HepG2 (cell line): ENCODE measurements around the gene NEAT1. TPM values are rescaled to one million over a fixed set of nuclear protein-coding genes. Genes with fewer than 3 reads are reported as not detected.

Experiments used
- AGO2 ChIP-seq: fragments of 200-400 bp; formaldehyde crosslinking; optimal IDR thresholded peaks from 2 replicates; pipeline ENCODE3; 2017; ENCODE audit warnings: mild to moderate bottlenecking, low read depth, low read length, moderate library complexity
- ETV5 ChIP-seq: IDR thresholded peaks from 2 replicates; pipeline ENCODE4 v1.6.1; 2018; ENCODE audit warnings: missing biosample characterization, missing genetic modification reagents, inconsistent platforms, borderline replicate concordance
- FOXK1 ChIP-seq: sonication (generic); formaldehyde crosslinking; IDR thresholded peaks from 2 replicates; pipeline ENCODE4 v1.4.0; 2020; ENCODE audit warnings: low read depth, missing genetic modification reagents, borderline replicate concordance
- HNRNPH1 ChIP-seq: fragments of 200-400 bp; formaldehyde crosslinking; optimal IDR thresholded peaks from 2 replicates; pipeline ENCODE3; 2017; ENCODE audit warnings: mild to moderate bottlenecking, low read depth, low read length
- IKZF1 ChIP-seq: fragments of 450-650 bp; IDR thresholded peaks from 2 replicates; pipeline ENCODE4 v1.7.1; 2016
- KDM2A ChIP-seq: sonication (generic); formaldehyde crosslinking; IDR thresholded peaks from 2 replicates; pipeline ENCODE4 v1.4.0; 2020; ENCODE audit warnings: low read depth, missing genetic modification reagents, borderline replicate concordance
- KDM5B ChIP-seq: sonication (generic); formaldehyde crosslinking; IDR thresholded peaks from 2 replicates; pipeline ENCODE4 v1.4.0; 2020; ENCODE audit warnings: missing genetic modification reagents, mild to moderate bottlenecking, borderline replicate concordance
- MBNL3 ChIP-seq: fragments of 250-450 bp; sonication (Bioruptor Pico); conservative IDR thresholded peaks from 2 replicates; pipeline ENCODE4 v1.8.0; 2022; ENCODE audit warnings: mild to moderate bottlenecking, inconsistent platforms
- MYC ChIP-seq: sonication (generic); formaldehyde crosslinking; IDR thresholded peaks from 2 replicates; pipeline ENCODE4 v1.9.0; 2021; ENCODE audit warnings: missing genetic modification reagents, borderline replicate concordance
- PITX1 ChIP-seq: sonication (generic); formaldehyde crosslinking; IDR thresholded peaks from 2 replicates; pipeline ENCODE4 v1.5.1; 2020; ENCODE audit warnings: mild to moderate bottlenecking, missing genetic modification reagents
- RAD21 ChIP-seq: fragments of 450-650 bp; formaldehyde crosslinking; IDR thresholded peaks from 2 replicates; pipeline ENCODE4 v1.5.0; 2020; ENCODE audit warnings: mild to moderate bottlenecking
- SP4 ChIP-seq: sonication (generic); formaldehyde crosslinking; IDR thresholded peaks from 2 replicates; pipeline ENCODE4 v1.8.1; 2023; ENCODE audit warnings: mild to moderate bottlenecking, missing genetic modification reagents
- SPEN ChIP-seq: sonication (generic); formaldehyde crosslinking; IDR thresholded peaks from 2 replicates; pipeline ENCODE4 v1.5.1; 2020; ENCODE audit warnings: low read depth, mild to moderate bottlenecking, missing genetic modification reagents
- SRSF4 ChIP-seq: fragments of 200-400 bp; formaldehyde crosslinking; IDR thresholded peaks from one replicate; pipeline ENCODE4 v1.6.1; 2018; ENCODE audit warnings: mild to moderate bottlenecking, low read depth, low read length, moderate library complexity; ENCODE audit not compliant: poor library complexity, severe bottlenecking
- TEAD3 ChIP-seq: optimal IDR thresholded peaks from 2 replicates; pipeline ENCODE3; 2016; ENCODE audit warnings: borderline replicate concordance
- WIZ ChIP-seq: sonication (generic); formaldehyde crosslinking; IDR thresholded peaks from 2 replicates; pipeline ENCODE4 v1.5.1; 2020; ENCODE audit warnings: mild to moderate bottlenecking, missing genetic modification reagents
- ZBTB38 ChIP-seq: sonication (generic); formaldehyde crosslinking; IDR thresholded peaks from 2 replicates; pipeline ENCODE4 v1.5.1; 2020; ENCODE audit warnings: mild to moderate bottlenecking, missing genetic modification reagents
- ZFX ChIP-seq: sonication (generic); formaldehyde crosslinking; IDR thresholded peaks from 2 replicates; pipeline ENCODE4 v1.4.0; 2020; ENCODE audit warnings: mild to moderate bottlenecking, low read depth, missing genetic modification reagents, moderate library complexity
- ZNF136 ChIP-seq: sonication (generic); formaldehyde crosslinking; IDR thresholded peaks from 2 replicates; pipeline ENCODE4 v1.8.1; 2022; ENCODE audit warnings: low read depth, mild to moderate bottlenecking, moderate library complexity, missing genetic modification reagents
- ZNF18 ChIP-seq: sonication (generic); formaldehyde crosslinking; IDR thresholded peaks from 2 replicates; pipeline ENCODE4 v1.8.0; 2022; ENCODE audit warnings: mild to moderate bottlenecking, missing genetic modification reagents; ENCODE audit not compliant: insufficient replicate concordance
- ZNF33B ChIP-seq: sonication (generic); formaldehyde crosslinking; IDR thresholded peaks from 2 replicates; pipeline ENCODE4 v1.5.1; 2020; ENCODE audit warnings: mild to moderate bottlenecking, missing genetic modification reagents
- ZNF605 ChIP-seq: sonication (generic); formaldehyde crosslinking; IDR thresholded peaks from 2 replicates; pipeline ENCODE4 v1.8.0; 2022; ENCODE audit warnings: mild to moderate bottlenecking, missing genetic modification reagents
- ZSCAN9 ChIP-seq: IDR thresholded peaks from 2 replicates; pipeline ENCODE4 v1.6.1; 2016; ENCODE audit warnings: borderline replicate concordance
- polyA plus RNA-seq, 8 experiments: library from polyadenylated mRNA; depleted of rRNA in 3 of 8; stranded (reverse) in 7 of 8; unstranded in 1 of 8; fragments of >200 nt; fragmentation: Illumina TruSeq in 4 of 8; extraction: Trizol in 4 of 8; gene quantifications; 2 replicates each; pipeline versions ENCODE4 v1.2.1 to v1.2.3, GENCODE V29; 2011 to 2016; ENCODE audit warnings: low read depth in 4 of 8, missing spikeins in 1 of 8, mixed read lengths in 1 of 8; ENCODE audit not compliant: insufficient read depth in 1 of 8
- total RNA-seq, 5 experiments: library from RNA; depleted of rRNA; stranded (reverse); fragments of >200 nt; fragmentation: Illumina TruSeq; extraction: Trizol; gene quantifications; 2 replicates each; pipeline ENCODE4 v1.2.3, GENCODE V29; 2016; ENCODE audit warnings: low read depth in 1 of 5
- TF ChIP-seq, protein P1 (sequence below): sonication (generic); formaldehyde crosslinking; IDR thresholded peaks from 2 replicates; pipeline ENCODE4 v1.5.1; 2020; ENCODE audit warnings: mild to moderate bottlenecking, missing genetic modification reagents, moderate library complexity
- TF ChIP-seq, protein P2 (sequence below): sonication (generic); formaldehyde crosslinking; IDR thresholded peaks from 2 replicates; pipeline ENCODE4 v1.5.1; 2020; ENCODE audit warnings: mild to moderate bottlenecking, missing genetic modification reagents, moderate library complexity

NEAT1 gene
- total and polyA plus RNA-seq, 2 of the 13 experiments (the other 11 are each of a cell fraction or from before 2014, with no cell fraction given) = 20.5 to 41.2 TPM

DNA sequence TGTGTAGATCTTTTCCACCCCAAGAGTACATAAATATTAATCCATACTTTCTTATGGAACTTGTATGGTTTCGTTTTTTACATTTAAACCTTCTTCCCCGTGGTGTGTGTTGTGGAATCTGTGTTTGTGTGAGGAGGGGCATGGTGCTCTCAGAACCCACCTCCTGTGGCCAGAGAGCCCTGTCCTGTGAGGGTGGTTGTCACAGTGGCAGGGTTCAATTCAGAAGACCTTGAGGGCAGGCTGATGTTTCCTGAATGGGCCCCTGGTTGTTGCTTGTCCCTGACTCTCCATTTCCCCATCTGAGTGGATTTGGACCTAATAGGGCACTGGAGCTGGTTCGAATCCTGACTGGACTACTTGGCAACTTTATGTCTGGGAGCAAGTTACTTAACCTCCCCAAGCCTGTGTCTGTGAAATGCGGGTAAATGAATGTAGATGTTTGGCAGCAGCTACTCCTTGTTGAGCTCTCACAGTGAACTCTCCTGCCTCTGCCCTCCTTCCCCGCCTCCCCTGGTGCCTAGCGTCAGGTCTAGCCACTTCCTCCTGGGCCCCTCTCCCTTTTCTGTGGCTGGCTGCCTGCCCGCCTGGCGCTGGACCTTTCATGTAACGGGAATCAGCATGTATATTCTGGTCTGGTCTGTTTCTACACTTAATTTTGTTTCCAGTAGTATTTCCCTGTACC lies 7.3 kb downstream of the NEAT1 start (continued):
- no peak for TF ChIP-seq IKZF1
- no peak for TF ChIP-seq ZNF18
- TF ChIP-seq SPEN (CRISPR knock-in tag) = no peak
- no peak; the same call in 1 of the 2 replicates for TF ChIP-seq ETV5 (CRISPR knock-in tag)
- no peak for TF ChIP-seq FOXK1 (CRISPR knock-in tag)
- 0 out of 2 replicates have a peak, but pooled peaks have one; percentile 9 for TF ChIP-seq PITX1 (CRISPR knock-in tag)
- TF ChIP-seq ZNF136 (CRISPR knock-in tag) = no peak
- TF ChIP-seq AGO2 = peak; percentile 91
- TF ChIP-seq ZNF605 (CRISPR knock-in tag) = peak; percentile 21; the same call in 1 of the 2 replicates
- TF ChIP-seq, protein P1, sequence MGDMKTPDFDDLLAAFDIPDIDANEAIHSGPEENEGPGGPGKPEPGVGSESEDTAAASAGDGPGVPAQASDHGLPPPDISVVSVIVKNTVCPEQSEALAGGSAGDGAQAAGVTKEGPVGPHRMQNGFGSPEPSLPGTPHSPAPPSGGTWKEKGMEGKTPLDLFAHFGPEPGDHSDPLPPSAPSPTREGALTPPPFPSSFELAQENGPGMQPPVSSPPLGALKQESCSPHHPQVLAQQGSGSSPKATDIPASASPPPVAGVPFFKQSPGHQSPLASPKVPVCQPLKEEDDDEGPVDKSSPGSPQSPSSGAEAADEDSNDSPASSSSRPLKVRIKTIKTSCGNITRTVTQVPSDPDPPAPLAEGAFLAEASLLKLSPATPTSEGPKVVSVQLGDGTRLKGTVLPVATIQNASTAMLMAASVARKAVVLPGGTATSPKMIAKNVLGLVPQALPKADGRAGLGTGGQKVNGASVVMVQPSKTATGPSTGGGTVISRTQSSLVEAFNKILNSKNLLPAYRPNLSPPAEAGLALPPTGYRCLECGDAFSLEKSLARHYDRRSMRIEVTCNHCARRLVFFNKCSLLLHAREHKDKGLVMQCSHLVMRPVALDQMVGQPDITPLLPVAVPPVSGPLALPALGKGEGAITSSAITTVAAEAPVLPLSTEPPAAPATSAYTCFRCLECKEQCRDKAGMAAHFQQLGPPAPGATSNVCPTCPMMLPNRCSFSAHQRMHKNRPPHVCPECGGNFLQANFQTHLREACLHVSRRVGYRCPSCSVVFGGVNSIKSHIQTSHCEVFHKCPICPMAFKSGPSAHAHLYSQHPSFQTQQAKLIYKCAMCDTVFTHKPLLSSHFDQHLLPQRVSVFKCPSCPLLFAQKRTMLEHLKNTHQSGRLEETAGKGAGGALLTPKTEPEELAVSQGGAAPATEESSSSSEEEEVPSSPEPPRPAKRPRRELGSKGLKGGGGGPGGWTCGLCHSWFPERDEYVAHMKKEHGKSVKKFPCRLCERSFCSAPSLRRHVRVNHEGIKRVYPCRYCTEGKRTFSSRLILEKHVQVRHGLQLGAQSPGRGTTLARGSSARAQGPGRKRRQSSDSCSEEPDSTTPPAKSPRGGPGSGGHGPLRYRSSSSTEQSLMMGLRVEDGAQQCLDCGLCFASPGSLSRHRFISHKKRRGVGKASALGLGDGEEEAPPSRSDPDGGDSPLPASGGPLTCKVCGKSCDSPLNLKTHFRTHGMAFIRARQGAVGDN (CRISPR knock-in tag) = peak; percentile 45
- TF ChIP-seq WIZ (CRISPR knock-in tag) = no peak
- TF ChIP-seq MYC (CRISPR knock-in tag) = no peak
- TF ChIP-seq KDM2A = peak; percentile 54; the same call in 1 of the 2 replicates
- no peak for TF ChIP-seq MBNL3 (CRISPR knock-in tag)
- TF ChIP-seq, protein P2, sequence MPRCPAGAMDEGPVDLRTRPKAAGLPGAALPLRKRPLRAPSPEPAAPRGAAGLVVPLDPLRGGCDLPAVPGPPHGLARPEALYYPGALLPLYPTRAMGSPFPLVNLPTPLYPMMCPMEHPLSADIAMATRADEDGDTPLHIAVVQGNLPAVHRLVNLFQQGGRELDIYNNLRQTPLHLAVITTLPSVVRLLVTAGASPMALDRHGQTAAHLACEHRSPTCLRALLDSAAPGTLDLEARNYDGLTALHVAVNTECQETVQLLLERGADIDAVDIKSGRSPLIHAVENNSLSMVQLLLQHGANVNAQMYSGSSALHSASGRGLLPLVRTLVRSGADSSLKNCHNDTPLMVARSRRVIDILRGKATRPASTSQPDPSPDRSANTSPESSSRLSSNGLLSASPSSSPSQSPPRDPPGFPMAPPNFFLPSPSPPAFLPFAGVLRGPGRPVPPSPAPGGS (CRISPR knock-in tag) = no peak
- no peak for TF ChIP-seq KDM5B (CRISPR knock-in tag)
- no peak for TF ChIP-seq ZBTB38 (CRISPR knock-in tag)
- no peak for TF ChIP-seq SRSF4
- peak; percentile 21 for TF ChIP-seq TEAD3 (CRISPR knock-in tag)
- no peak for TF ChIP-seq ZNF33B (CRISPR knock-in tag)
- TF ChIP-seq SP4 (CRISPR knock-in tag) = no peak
- no peak for TF ChIP-seq ZSCAN9 (CRISPR knock-in tag)
- TF ChIP-seq HNRNPH1 = peak; percentile 40
- peak; percentile 31; the same call in 1 of the 2 replicates for TF ChIP-seq RAD21 (CRISPR knock-in tag)
- no peak for TF ChIP-seq ZFX
